Brain microvascular endothelial cell (primary cell): ENCODE data around the gene MYLK2.
A peak's percentile ranks its signal among the peaks of the same experiment; 100 is the strongest.

Experiments
- DNase-seq: peaks from one replicate; pipeline ENCODE4 v3.0.0-alpha.2; 2020
- H3K27ac ChIP-seq: fragments of 250-450 bp; sonication (Bioruptor Pico); 2 replicates; pipeline ENCODE4 v1.5.1; 2020; ENCODE audit warnings: mild to moderate bottlenecking, moderate library complexity
- H3K27me3 ChIP-seq: fragments of 250-450 bp; sonication (Bioruptor Pico); replicated peaks from 2 replicates; pipeline ENCODE4 v1.5.1; 2020; ENCODE audit warnings: mild to moderate bottlenecking
- H3K36me3 ChIP-seq: fragments of 250-450 bp; sonication (Bioruptor Pico); replicated peaks from 2 replicates; pipeline ENCODE4 v1.5.1; 2020; ENCODE audit warnings: mild to moderate bottlenecking
- H3K4me3 ChIP-seq: 2 replicates; pipeline ENCODE4 v1.5.1; 2011; ENCODE audit warnings: low read depth, mild to moderate bottlenecking, control low read depth, low read length, moderate library complexity
- CTCF ChIP-seq: IDR thresholded peaks from 2 replicates; pipeline ENCODE4 v1.5.1; 2011; ENCODE audit warnings: low read depth, mild to moderate bottlenecking, moderate library complexity, low read length, control low read depth, inconsistent platforms; ENCODE audit errors: missing control alignments
- in situ Hi-C: cut with HindIII; loops from 2 replicates; pipeline ENCODE4 v1.10.0; 2017; ENCODE audit warnings: low sequenced_read_pairs, low pct_ligation_motif_present

Gene MYLK2

DNA sequence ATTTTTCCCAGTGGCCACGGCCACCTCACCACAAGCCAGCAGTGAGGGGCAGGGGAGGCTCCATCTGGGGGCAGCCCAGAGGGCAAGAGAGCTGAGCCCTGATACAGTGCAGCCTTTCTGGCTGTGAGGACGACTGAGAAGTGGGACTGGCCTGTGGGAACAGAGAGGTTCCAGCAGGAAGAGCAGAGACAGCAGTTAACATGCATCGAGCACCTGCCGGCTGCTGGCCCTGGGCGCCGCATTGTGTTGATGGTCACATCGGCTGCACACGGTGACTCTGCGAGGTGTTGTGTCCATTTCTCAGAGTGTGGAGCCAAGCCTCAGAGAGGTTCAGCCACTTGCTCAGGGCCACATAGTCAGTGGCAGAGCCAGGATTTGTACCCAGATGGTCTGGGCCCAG, 16.4 kb downstream of the MYLK2 start:
- no peak for DNase-seq
- Histone ChIP-seq H3K27ac (no peak overlapping the region), H3K27me3 (no peaks in the 10 kb centered on the region), H3K4me3 (no peak overlapping the region), H3K36me3 (no peaks in the 10 kb centered on the region)
- TF ChIP-seq CTCF = no peak
- in situ Hi-C loops = no loop called here

GRCh38 chr20:31835977-31836852, 17.1 kb downstream of the MYLK2 start:
- Histone ChIP-seq H3K27ac (no peak overlapping the region), H3K27me3 (no peaks in the 10 kb centered on the region), H3K4me3 (no peak overlapping the region), H3K36me3 (no peaks in the 10 kb centered on the region)
- TF ChIP-seq CTCF = no peak
- peak; percentile 93 for DNase-seq
- in situ Hi-C loops = no loop called here

DNA sequence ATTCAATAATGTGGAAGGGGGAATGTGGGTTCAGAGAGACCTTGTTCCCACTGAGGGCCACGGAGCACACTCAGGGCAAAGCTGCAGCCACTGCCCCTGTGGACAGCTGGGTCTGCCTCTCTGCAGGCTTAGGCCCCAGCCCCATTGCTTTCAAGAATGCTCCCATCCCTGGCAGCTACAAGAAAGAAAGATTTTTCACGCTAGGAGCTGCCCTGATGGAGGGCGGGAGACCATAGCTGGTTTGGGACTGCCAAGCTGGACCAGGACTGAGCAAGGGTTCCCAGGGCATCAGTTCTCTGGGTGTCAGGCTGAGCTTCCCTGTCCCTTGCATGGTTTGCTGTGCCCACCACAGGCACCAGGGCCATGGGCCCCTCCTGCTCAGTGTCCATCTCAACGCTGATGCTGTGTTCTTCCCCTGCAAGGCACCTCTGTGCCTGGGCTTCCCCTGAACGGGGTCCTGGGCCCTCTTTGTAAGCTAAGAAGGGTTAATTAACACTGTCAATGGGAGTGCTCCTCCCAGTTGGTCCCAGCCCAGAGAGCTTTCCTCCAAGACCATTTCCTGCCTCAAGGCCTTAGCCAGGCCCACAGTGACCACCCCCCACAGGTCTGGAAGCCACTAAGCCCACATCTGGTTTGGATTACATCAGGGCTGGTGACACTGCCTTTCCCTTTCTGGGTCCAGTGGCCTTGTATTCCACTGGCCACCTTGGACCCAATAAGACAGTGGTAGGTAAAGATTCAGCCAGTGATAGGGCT, 17.9 kb downstream of the MYLK2 start:
- TF ChIP-seq CTCF = no peak
- Histone ChIP-seq H3K36me3 (no peaks in the 10 kb centered on the region), H3K4me3 (no peak overlapping the region), H3K27ac (peak overlapping the region; percentile 8), H3K27me3 (no peaks in the 10 kb centered on the region)
- no peak for DNase-seq
- in situ Hi-C loops = no loop called here

DNA sequence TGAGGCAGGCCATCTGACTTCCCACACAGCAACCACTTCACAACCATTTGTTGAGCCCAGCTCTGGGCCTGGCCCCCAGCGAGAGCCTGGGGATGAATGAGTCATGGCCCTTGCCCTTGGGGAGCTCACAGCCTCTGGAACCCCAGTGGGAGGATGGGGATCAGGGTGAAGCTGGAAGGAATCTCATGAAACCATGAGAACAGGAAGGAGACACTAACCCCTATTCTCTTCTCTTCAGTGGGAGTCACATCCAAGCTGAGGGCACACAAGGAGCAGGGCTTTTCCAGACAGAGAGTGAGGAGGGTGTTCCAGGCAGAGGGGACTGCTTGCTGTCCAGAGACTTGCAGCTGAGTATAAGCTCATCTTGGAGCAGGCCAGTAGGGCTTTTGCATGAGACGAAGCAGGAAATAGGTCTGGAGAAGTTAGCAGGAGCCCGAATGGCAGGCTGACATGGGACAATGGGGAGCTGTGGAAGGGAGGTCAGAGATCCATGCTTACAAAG, 18.8 kb downstream of the MYLK2 start:
- no peaks in the 10 kb centered on the region for H3K36me3 ChIP-seq
- no peak for TF ChIP-seq CTCF
- in situ Hi-C loops = no loop called here
- H3K4me3 ChIP-seq = no peak overlapping the region
- no peaks in the 10 kb centered on the region for H3K27me3 ChIP-seq
- peak; percentile 43 for DNase-seq
- peak overlapping the region; percentile 35 for H3K27ac ChIP-seq

DNA sequence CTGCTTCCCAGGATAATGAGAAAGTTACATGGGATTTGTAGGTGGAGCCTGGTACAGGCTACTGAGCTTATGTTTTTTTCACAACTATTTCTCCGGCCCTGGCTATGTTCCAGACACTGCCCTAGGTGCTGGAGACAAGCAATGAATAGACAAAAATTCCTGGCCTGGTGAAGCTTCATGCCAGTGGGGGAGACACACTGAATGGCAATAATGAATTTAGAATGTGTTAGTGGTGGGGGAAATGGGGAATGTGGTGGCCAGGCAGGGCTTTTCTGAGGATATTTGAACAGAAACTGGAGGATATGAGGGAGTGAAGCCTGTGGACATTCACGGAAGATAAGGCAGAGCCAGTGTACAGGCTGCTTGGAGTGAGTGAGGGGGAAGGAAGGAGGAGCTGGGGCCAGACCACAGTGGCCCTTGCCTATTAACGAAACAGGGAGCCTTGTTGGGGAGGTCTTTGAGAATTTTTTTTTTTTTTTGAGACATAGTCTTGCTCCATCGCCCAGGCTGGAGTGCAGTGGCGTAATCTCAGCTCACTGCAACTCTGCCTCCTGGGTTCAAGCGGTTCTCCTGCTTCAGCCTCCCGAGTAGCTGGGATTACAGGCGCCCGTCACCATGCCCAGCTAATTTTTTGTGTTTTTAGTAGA, 19.6 kb downstream of the MYLK2 start:
- DNase-seq = peak; percentile 43
- in situ Hi-C loops = no loop called here
- Histone ChIP-seq H3K27ac (peak overlapping the region; percentile 35), H3K27me3 (no peaks in the 10 kb centered on the region), H3K36me3 (no peaks in the 10 kb centered on the region), H3K4me3 (no peak overlapping the region)
- no peak for TF ChIP-seq CTCF
